Adrenal gland (tissue), 5 donors: Measurements from ENCODE around the gene NACC2.

Experiments
- CTCF ChIP-seq, 6 experiments: fragments of 450-650 bp in 4 of 6; fragments of 200-600 bp in 2 of 6; sonication (generic) in 1 of 6; IDR thresholded peaks; 1 replicate in 5 of 6; 2 replicates in 1 of 6; pipeline versions ENCODE4 v1.5.1 to v1.8.0; 2016 to 2021; ENCODE audit warnings: antibody characterized with exemption in 6 of 6, mild to moderate bottlenecking in 2 of 6, moderate library complexity in 1 of 6
- POLR2A ChIP-seq, 2 donors: fragments of 450-650 bp; IDR thresholded peaks; one replicate each; pipeline ENCODE4 v1.6.1; 2017; ENCODE audit warnings: antibody characterized with exemption in 2 of 2, mild to moderate bottlenecking in 2 of 2, moderate library complexity in 1 of 2
- donor health status: DM: no; HTN: no; CAD: no.

- TF ChIP-seq CTCF (IDR thresholded peaks at IDR 0.05) (no peak), POLR2A (IDR thresholded peaks at IDR 0.05) (no peak)
Measured at GRCh38 chr9:136050266-136050700, 44.8 kb downstream of the NACC2 start.
